LNCaP clone FGC (cell line): ENCODE measurements around the gene ZNF222.
A peak's percentile ranks its signal among the peaks of the same experiment; 100 is the strongest.

ENCODE experiments used
- DNase-seq: peaks from one replicate; pipeline ENCODE4 v3.0.0-alpha.2; 2011; ENCODE audit warnings: low read depth
- H3K4me3 ChIP-seq: 2 replicates; pipeline ENCODE4 v1.5.1; 2011; ENCODE audit warnings: mild to moderate bottlenecking, low read depth, low read length, control low read depth
- TF ChIP-seq, protein P1 (sequence below): IDR thresholded peaks from 2 replicates; pipeline ENCODE4 v1.5.1; 2012; ENCODE audit warnings: mild to moderate bottlenecking; ENCODE audit not compliant: control insufficient read depth, insufficient read depth; ENCODE audit errors: extremely low read depth

ZNF222 gene

GRCh38 chr19:44025217-44025936, at the start of gene ZNF222:
Gene ZNF222 (plus strand): TSS chr19:44025379. CDS start chr19:44025437, 58 bp downstream.
- H3K4me3 ChIP-seq = peak within 1 kb of the TSS; percentile 75
- peak; percentile 30 for DNase-seq
- TF ChIP-seq, protein P1, sequence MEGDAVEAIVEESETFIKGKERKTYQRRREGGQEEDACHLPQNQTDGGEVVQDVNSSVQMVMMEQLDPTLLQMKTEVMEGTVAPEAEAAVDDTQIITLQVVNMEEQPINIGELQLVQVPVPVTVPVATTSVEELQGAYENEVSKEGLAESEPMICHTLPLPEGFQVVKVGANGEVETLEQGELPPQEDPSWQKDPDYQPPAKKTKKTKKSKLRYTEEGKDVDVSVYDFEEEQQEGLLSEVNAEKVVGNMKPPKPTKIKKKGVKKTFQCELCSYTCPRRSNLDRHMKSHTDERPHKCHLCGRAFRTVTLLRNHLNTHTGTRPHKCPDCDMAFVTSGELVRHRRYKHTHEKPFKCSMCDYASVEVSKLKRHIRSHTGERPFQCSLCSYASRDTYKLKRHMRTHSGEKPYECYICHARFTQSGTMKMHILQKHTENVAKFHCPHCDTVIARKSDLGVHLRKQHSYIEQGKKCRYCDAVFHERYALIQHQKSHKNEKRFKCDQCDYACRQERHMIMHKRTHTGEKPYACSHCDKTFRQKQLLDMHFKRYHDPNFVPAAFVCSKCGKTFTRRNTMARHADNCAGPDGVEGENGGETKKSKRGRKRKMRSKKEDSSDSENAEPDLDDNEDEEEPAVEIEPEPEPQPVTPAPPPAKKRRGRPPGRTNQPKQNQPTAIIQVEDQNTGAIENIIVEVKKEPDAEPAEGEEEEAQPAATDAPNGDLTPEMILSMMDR = no peak

DNA sequence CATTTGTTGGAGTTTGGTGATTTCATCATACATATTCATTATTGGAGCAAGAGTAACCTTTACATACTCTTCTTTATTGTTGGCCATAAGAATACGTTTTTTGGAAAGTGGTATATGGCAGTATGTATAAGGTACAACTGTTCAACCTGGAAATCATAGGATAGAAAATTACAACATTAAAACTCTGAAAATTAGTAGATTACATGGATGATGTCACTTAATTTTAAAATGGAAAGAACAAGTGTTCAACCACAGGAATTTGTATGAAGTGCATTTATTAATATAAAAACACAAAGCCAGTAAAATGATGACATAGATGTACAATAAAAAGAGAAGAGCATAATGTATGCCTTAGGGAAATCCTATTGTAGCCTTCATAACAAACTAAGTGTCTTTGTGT, 48.4 kb upstream of the ZNF222 start:
- TF ChIP-seq, protein P1 = no peak
- no peak for DNase-seq
- no peak overlapping the region for H3K4me3 ChIP-seq

GRCh38 chr19:43983544-43983911, 41.7 kb upstream of the ZNF222 start:
- no peak for DNase-seq
- TF ChIP-seq, protein P1 = no peak

GRCh38 chr19:43983912-43984686, 41.1 kb upstream of the ZNF222 start, which contains the start of gene ZNF155:
Gene ZNF155 (plus strand): TSS chr19:43984188. CDS start chr19:43988544, 4,356 bp downstream.
- peak; percentile 93 for DNase-seq
- peak within 1 kb of the TSS; percentile 68 for H3K4me3 ChIP-seq
- TF ChIP-seq, protein P1 = no peak

More at GRCh38 chr19:43983544-43983911, 41.7 kb upstream of the ZNF222 start:
- no peak overlapping the region for H3K4me3 ChIP-seq

GRCh38 chr19:43984687-43985000, 40.5 kb upstream of the ZNF222 start:
- no peak for DNase-seq
- TF ChIP-seq, protein P1 = no peak
- H3K4me3 ChIP-seq = peak overlapping the region; percentile 68

DNA sequence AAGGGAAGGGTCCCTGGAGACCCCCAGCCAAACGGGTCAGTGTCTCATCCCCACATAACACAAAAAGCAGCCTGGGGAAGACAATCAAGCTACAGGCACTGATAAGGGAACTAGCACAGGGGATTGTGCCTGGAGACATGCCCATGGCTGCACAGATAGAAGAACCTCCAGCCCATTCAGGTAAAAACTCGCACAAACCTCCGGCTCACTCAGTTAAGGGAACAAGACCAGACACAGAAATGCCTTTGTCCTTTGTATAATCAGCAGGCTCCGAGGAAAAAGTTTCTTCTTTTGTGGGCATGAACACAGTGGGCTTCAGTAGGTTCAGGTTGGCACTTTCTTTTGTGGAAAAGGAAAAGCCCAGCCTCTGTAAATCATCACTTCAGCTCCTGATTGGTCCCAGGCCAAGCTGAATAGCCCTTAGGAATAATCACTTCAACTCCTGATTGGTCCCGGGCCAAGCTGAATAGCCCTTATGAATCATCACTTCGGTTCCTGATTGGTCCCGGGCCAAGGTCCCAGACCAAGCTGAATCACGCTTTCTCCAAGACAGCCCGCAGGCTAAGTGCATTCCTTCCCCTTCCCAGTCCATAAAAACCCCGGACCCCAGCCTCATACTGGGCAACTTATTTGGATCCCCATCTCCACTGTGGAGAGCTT, 27.4 kb upstream of the ZNF222 start:
- DNase-seq = no peak
- TF ChIP-seq, protein P1 = no peak
- H3K4me3 ChIP-seq = no peak overlapping the region
